Purkinje cell (primary cell): ENCODE measurements around the gene ZNF491. TPM values are rescaled to one million over a fixed set of nuclear protein-coding genes. Genes with fewer than 3 reads are reported as not detected.

Experiments used
- polyA plus RNA-seq: library from polyadenylated mRNA; unstranded; fragments of >200 nt; fragmentation: Nextera tagmentation; gene quantifications from 2 replicates; pipeline ENCODE4 v1.2.1, GENCODE V29; 2014

ZNF491 gene
- polyA plus RNA-seq: 1.4 and 2.3 TPM in 2 replicates

GRCh38 chr19:11798391-11799330, at the start of gene ZNF491:
Gene ZNF491, plus strand, starts transcription at chr19:11798523. Its CDS starts 7,431 bp downstream, at chr19:11805954.

DNA sequence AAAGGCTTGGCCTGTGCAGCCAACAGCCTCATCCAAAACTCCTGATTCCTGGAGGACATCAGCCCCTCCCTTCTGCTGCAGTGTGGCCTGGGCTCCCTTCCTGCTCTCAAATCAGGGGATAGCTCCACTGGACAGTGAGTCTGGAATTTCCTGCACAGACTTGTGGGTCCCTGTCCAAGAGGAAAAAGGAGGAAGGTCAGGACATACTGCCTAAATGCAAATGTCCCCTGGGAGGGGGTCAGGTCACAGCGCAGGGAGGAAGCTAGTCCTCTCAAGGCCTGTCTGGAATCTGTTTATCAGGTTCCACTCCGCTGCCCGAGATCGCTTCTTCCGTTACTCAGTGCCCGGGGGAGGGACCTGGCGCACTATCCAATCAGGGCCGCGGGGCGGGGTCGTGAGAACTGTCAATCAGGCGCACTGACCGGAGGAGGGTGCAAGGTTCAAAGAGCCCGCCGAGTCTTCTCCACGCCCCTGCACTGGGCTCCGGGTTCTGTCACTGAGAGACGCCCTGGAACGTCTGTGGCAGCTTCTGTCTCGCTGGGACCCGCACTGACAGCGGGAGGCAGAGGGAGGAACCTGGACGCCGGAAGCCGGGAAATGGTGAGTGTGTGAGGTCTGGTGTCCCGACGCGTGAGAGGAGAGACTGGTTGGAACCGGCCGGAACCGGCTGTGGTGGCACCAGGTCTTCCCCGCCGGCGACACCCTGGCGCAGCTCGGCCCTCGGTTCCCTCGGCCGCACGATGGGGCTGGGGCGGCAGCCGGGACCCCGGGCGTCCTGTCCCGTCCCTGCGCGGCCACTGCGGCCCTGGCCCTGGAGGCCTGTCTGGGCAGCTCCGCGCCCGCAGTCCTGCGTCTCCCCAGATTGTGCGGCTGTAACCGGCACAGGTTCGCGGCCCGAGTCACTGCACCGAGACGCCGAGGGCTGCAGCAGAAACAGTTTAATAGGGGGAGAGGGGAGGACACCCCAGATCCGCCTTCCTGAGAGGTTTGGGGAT, 31.4 kb upstream of the ZNF491 start, which contains the start of gene ZNF441:
Gene ZNF441, plus strand, starts transcription at position 404 of the 995 bp plus-strand sequence. Its CDS starts 194 bp downstream, at position 598.

DNA sequence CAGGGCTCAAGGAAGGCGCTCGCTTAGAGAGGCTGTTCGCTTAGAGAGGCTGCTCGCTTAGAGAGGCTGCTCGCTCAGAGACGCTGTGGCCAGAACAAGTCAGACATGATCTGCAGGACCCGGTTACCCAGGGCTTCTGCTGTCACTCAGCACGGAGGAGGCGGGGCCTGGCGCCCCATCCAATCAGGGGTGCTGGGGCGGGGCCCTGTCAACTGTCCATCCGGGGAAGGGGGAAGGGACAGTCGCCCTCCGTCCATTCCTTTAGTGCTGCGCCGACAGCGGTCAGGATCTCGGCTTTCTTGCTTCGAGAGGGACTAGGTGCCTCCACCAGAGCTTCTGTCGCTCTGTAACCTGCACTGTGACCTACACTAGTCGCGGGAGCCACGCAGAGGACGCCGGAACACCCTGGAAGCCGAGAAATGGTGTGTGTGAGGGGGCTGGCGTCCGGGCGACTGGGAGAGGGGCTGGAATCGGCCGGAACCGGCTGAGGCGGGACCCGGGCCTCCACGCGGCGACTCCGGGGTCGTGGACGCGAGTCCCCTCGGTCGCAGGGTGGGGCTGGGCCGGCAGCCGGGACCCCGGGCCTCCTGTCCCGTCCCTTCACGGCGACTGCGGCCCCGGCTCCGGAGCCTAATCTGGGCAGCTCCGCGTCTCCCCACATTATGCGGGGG, 15.8 kb downstream of the ZNF491 start, which contains the start of gene ZNF440:
Gene ZNF440, plus strand, starts transcription at position 245 of the 671 bp plus-strand sequence. Its CDS starts 175 bp downstream, at position 420.

DNA sequence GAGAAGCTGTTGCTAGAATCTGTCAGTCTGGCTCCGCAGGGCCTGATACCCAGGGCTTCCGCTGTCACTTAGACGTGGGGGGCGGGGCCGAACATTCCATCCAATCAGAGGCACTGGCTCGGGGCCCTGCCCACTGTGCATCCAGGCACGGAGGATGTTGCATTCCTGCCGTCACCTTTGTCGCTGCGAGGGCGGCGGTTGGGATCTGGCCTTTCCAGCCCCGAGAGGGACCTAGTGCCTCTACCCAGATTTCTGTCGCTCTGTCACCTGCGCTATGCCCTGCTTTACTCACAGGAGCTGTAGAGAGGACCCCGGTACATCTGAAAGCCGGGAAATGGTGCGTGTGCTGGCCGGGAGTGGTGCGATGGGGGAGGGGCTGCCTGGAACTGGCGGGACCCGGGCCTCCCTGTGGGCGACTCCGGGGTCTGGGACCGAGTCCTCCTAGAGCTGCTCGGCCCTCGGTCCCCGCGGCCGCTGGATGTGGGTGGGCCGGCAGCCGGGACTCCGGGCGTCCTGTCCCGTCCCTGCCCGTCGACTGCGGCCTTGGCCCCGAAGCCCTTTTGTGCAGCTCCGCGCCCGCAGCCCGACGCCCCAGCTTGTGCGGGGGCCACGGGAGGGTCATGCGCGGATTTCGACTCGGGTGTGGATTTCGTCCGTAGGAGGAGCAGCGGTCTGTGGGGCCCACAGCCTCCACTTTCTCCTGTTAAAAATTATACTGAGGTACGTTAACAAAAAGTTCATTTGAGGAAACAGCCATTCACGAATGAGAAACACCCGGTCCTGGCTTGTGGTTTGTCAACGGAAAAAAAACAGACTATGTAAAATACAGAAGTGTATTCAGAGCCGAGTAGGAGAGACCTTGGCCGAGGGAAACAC, 50.5 kb downstream of the ZNF491 start, which contains the start of gene ZNF439:
Gene ZNF439, plus strand, starts transcription at position 133 of the 876 bp plus-strand sequence. Its CDS starts 142 bp downstream, at position 275.

Other genes starting within 250 kb of the ZNF491 start
- gene ELOF1, start 239.3 kb upstream of the ZNF491 start, polyA plus RNA-seq: 17.2 and 21.9 TPM in 2 replicates
- gene ACP5, start 220.9 kb upstream of the ZNF491 start, polyA plus RNA-seq: not detected in 2 replicates
- gene ZNF627, start 201.0 kb upstream of the ZNF491 start, polyA plus RNA-seq: 8.2 and 9.8 TPM in 2 replicates
- gene ZNF823, start 59.6 kb upstream of the ZNF491 start, polyA plus RNA-seq: 0.57 and 1.6 TPM in 2 replicates
- 12.6 and 16.6 TPM in 2 replicates for gene ZNF441, start 31.5 kb upstream of the ZNF491 start, polyA plus RNA-seq
- gene ZNF440, start 15.8 kb downstream of the ZNF491 start, polyA plus RNA-seq: 3.0 and 3.7 TPM in 2 replicates
- gene ZNF439, start 50.2 kb downstream of the ZNF491 start, polyA plus RNA-seq: 2.2 and 8.2 TPM in 2 replicates
- 0.22 and 0.70 TPM in 2 replicates for gene ZNF69, start 89.3 kb downstream of the ZNF491 start, polyA plus RNA-seq
- gene ZNF700, start 126.6 kb downstream of the ZNF491 start, polyA plus RNA-seq: 0.39 and 5.0 TPM in 2 replicates
- gene ZNF763, start 166.5 kb downstream of the ZNF491 start, polyA plus RNA-seq: 0.99 and 2.5 TPM in 2 replicates
- 2.7 and 4.4 TPM in 2 replicates for gene ZNF433, start 237.2 kb downstream of the ZNF491 start, polyA plus RNA-seq